WTC11 (cell line): Measurements from ENCODE around the gene NIN. TPM values are rescaled to one million over a fixed set of nuclear protein-coding genes. Genes with fewer than 3 reads are reported as not detected.

Source experiments
- ATAC-seq: fragments of 200-7000 bp; cut with Tn5 transposase; 2 replicates; pipeline ENCODE4 v1.10.0; 2021; ENCODE audit warnings: mild to moderate bottlenecking, moderate library complexity
- CTCF ChIA-PET: fragments of 300-600 bp; sonication (Branson Sonifier 250); formaldehyde crosslinking; loops from one replicate; lab custom pipeline; 2021; ENCODE audit warnings: antibody characterized with exemption; lab: Charles Lee
- POLR2A ChIA-PET: fragments of 350-600 bp; sonication (Branson Sonifier 250); formaldehyde crosslinking; loops from one replicate; lab custom pipeline; 2021; ENCODE audit warnings: antibody characterized with exemption; lab: Charles Lee
- DNase-seq: peaks from one replicate; pipeline ENCODE4 v3.0.0; 2021; ENCODE audit warnings: low spot score
- H3K27ac Mint-ChIP-seq: 2 replicates; pipeline ENCODE4 v1.8.0; 2021; ENCODE audit warnings: mixed read lengths
- H3K27me3 Mint-ChIP-seq: 2 replicates; pipeline ENCODE4 v1.8.0; 2021; ENCODE audit warnings: low read depth, mild to moderate bottlenecking, moderate library complexity, mixed read lengths
- H3K36me3 Mint-ChIP-seq: 2 replicates; pipeline ENCODE4 v1.8.0; 2021; ENCODE audit warnings: mixed read lengths
- H3K4me1 Mint-ChIP-seq: 2 replicates; pipeline ENCODE4 v1.8.0; 2022; ENCODE audit warnings: mixed read lengths
- H3K4me3 Mint-ChIP-seq: 2 replicates; pipeline ENCODE4 v1.8.0; 2021; ENCODE audit warnings: mild to moderate bottlenecking, moderate library complexity, mixed read lengths
- H3K9me3 Mint-ChIP-seq: 2 replicates; pipeline ENCODE4 v1.8.0; 2021; ENCODE audit warnings: mixed read lengths
- ATF3 ChIP-seq: sonication (generic); formaldehyde crosslinking; conservative IDR thresholded peaks from 2 replicates; pipeline ENCODE4 v1.8.1; 2022; ENCODE audit warnings: mild to moderate bottlenecking, missing genetic modification reagents
- CBFB ChIP-seq: sonication (generic); formaldehyde crosslinking; IDR thresholded peaks from 2 replicates; pipeline ENCODE4 v1.8.1; 2022; ENCODE audit warnings: mild to moderate bottlenecking, low read depth, missing genetic modification reagents
- CDX4 ChIP-seq: fragments of 250-450 bp; sonication (Bioruptor Pico); IDR thresholded peaks from 2 replicates; pipeline ENCODE4 v1.9.0; 2021; ENCODE audit warnings: moderate library complexity, mild to moderate bottlenecking, inconsistent platforms, borderline replicate concordance
- ERG ChIP-seq: fragments of 250-450 bp; sonication (Bioruptor Pico); IDR thresholded peaks from 2 replicates; pipeline ENCODE4 v1.8.0; 2021; ENCODE audit warnings: mild to moderate bottlenecking
- FOXJ3 ChIP-seq: sonication (generic); formaldehyde crosslinking; IDR thresholded peaks from 2 replicates; pipeline ENCODE4 v1.9.0; 2021; ENCODE audit warnings: missing genetic modification reagents, mild to moderate bottlenecking, borderline replicate concordance
- FOXK1 ChIP-seq: sonication (generic); formaldehyde crosslinking; IDR thresholded peaks from 2 replicates; pipeline ENCODE4 v1.8.0; 2022; ENCODE audit warnings: mild to moderate bottlenecking, moderate library complexity, missing genetic modification reagents
- FOXP4 ChIP-seq: sonication (generic); formaldehyde crosslinking; IDR thresholded peaks from 2 replicates; pipeline ENCODE4 v1.8.0; 2022; ENCODE audit warnings: mild to moderate bottlenecking, missing genetic modification reagents
- GABPB1 ChIP-seq: sonication (generic); formaldehyde crosslinking; IDR thresholded peaks from 2 replicates; pipeline ENCODE4 v1.8.1; 2023; ENCODE audit warnings: mild to moderate bottlenecking, missing genetic modification reagents
- GRHL2 ChIP-seq: fragments of 250-450 bp; sonication (Bioruptor Pico); IDR thresholded peaks from 2 replicates; pipeline ENCODE4 v1.8.0; 2022; ENCODE audit warnings: mild to moderate bottlenecking, moderate library complexity; ENCODE audit not compliant: insufficient replicate concordance, severe bottlenecking
- JAZF1 ChIP-seq: fragments of 250-450 bp; sonication (Bioruptor Pico); IDR thresholded peaks from 2 replicates; pipeline ENCODE4 v1.9.0; 2021; ENCODE audit warnings: moderate library complexity, mild to moderate bottlenecking, inconsistent platforms
- NFYB ChIP-seq: sonication (generic); formaldehyde crosslinking; conservative IDR thresholded peaks from 2 replicates; pipeline ENCODE4 v1.8.0; 2022; ENCODE audit warnings: low read depth, missing genetic modification reagents
- NR2C2 ChIP-seq: sonication (generic); formaldehyde crosslinking; IDR thresholded peaks from 2 replicates; pipeline ENCODE4 v1.8.0; 2022; ENCODE audit warnings: mild to moderate bottlenecking, missing genetic modification reagents
- PRDM15 ChIP-seq: sonication (generic); formaldehyde crosslinking; IDR thresholded peaks from 2 replicates; pipeline ENCODE4 v1.8.0; 2022; ENCODE audit warnings: missing genetic modification reagents
- PRRX2 ChIP-seq: fragments of 250-450 bp; sonication (Bioruptor Pico); IDR thresholded peaks from 2 replicates; pipeline ENCODE4 v1.8.0; 2021; ENCODE audit warnings: mild to moderate bottlenecking
- RELA ChIP-seq: sonication (generic); formaldehyde crosslinking; IDR thresholded peaks from 2 replicates; pipeline ENCODE4 v1.8.1; 2022; ENCODE audit warnings: missing genetic modification reagents, mild to moderate bottlenecking, borderline replicate concordance
- STAT6 ChIP-seq: sonication (generic); formaldehyde crosslinking; conservative IDR thresholded peaks from 2 replicates; pipeline ENCODE4 v1.8.1; 2023; ENCODE audit warnings: mild to moderate bottlenecking, low read depth, missing genetic modification reagents, moderate library complexity
- TP53 ChIP-seq: sonication (generic); formaldehyde crosslinking; IDR thresholded peaks from 2 replicates; pipeline ENCODE4 v1.8.1; 2023; ENCODE audit warnings: mild to moderate bottlenecking, missing genetic modification reagents
- ZBTB43 ChIP-seq: sonication (generic); formaldehyde crosslinking; IDR thresholded peaks from 2 replicates; pipeline ENCODE4 v1.8.1; 2023; ENCODE audit warnings: mild to moderate bottlenecking, missing genetic modification reagents
- ZNF423 ChIP-seq: fragments of 250-450 bp; sonication (Bioruptor Pico); IDR thresholded peaks from 2 replicates; pipeline ENCODE4 v2.1.2; 2022; ENCODE audit warnings: mild to moderate bottlenecking, moderate library complexity
- ZNF512 ChIP-seq: sonication (generic); formaldehyde crosslinking; IDR thresholded peaks from 2 replicates; pipeline ENCODE4 v1.8.1; 2022; ENCODE audit warnings: missing genetic modification reagents, borderline replicate concordance
- ZSCAN18 ChIP-seq: fragments of 250-450 bp; sonication (Bioruptor Pico); IDR thresholded peaks from 2 replicates; pipeline ENCODE4 v2.1.2; 2022; ENCODE audit warnings: mild to moderate bottlenecking, moderate library complexity
- total RNA-seq: library from RNA; stranded (reverse); gene quantifications from 3 replicates; pipeline ENCODE4 v1.2.3, GENCODE V29; 2021

Gene NIN
- total RNA-seq, 1 experiment from 2014 or later: 23.8 TPM

- POLR2A ChIA-PET: no interaction called here
- H3K4me1 Mint-ChIP-seq: peaks cover 47% of the 10 kb centered on the region
- CTCF ChIA-PET: no interaction called here
- H3K36me3 Mint-ChIP-seq: no peaks in the 10 kb centered on the region
- H3K9me3 Mint-ChIP-seq: no peaks in the 10 kb centered on the region
- no peak overlapping the region for H3K27ac Mint-ChIP-seq
- DNase-seq (no peak), ATAC-seq (no peak)
- peaks cover 7% of the 10 kb centered on the region; the same call in 1 of the 2 replicates for H3K27me3 Mint-ChIP-seq
- TF ChIP-seq NR2C2 (CRISPR knock-in tag): no peak
- TF ChIP-seq PRDM15 (CRISPR knock-in tag): no peak
- no peak for TF ChIP-seq FOXK1 (CRISPR knock-in tag)
- TF ChIP-seq NFYB (CRISPR knock-in tag): no peak
- no peak for TF ChIP-seq ATF3
- TF ChIP-seq FOXJ3: no peak
- TF ChIP-seq ZSCAN18: no peak
- no peak for TF ChIP-seq GRHL2
- no peak for TF ChIP-seq GABPB1 (CRISPR knock-in tag)
- TF ChIP-seq ZNF512 (CRISPR knock-in tag): no peak
- TF ChIP-seq FOXP4: no peak
- no peak overlapping the region for H3K4me3 Mint-ChIP-seq
Observed at GRCh38 chr14:50864946-50865345, 34.0 kb upstream of the NIN start.

GRCh38 chr14:50864237-50864636, 33.3 kb upstream of the NIN start:
- ATAC-seq: no peak
- Mint-ChIP-seq H3K4me1 (peaks cover 53% of the 10 kb centered on the region), H3K27me3 (peaks cover 4% of the 10 kb centered on the region; the same call in 1 of the 2 replicates), H3K4me3 (no peak overlapping the region), H3K36me3 (no peaks in the 10 kb centered on the region), H3K27ac (no peak overlapping the region), H3K9me3 (no peaks in the 10 kb centered on the region)
- DNase-seq: no peak
- ChIA-PET CTCF (no interaction called here), POLR2A (no interaction called here)
- no peak for TF ChIP-seq CBFB (CRISPR knock-in tag)
- TF ChIP-seq STAT6 (CRISPR knock-in tag): no peak
- TF ChIP-seq ZNF423: no peak
- TF ChIP-seq CDX4 (CRISPR knock-in tag): no peak
- TF ChIP-seq JAZF1 (CRISPR knock-in tag): no peak
- TF ChIP-seq GABPB1 (CRISPR knock-in tag): no peak
- TF ChIP-seq ZBTB43: no peak
- TF ChIP-seq RELA (CRISPR knock-in tag): no peak
- TF ChIP-seq PRRX2: no peak
- TF ChIP-seq ERG (CRISPR knock-in tag): no peak
- TF ChIP-seq TP53 (CRISPR knock-in tag): no peak
